Suprapubic skin (tissue), 4 donors: ENCODE results near the gene CBFA2T2. TPM values are rescaled to one million over a fixed set of nuclear protein-coding genes. Genes with fewer than 3 reads are reported as not detected.
"Not testable (repeated sequence)": the region's sequence is repeated elsewhere in the genome, so short reads cannot be mapped to it uniquely, and the experiment has no call there.

Experiments
- DNase-seq, 2 donors: peaks; one replicate each; pipeline ENCODE4 v3.0.0-alpha.2; 2019; ENCODE audit warnings: low spot score in 2 of 2
- H3K27ac ChIP-seq: fragments of 200-600 bp; sonication (generic); one replicate; pipeline ENCODE4 v1.5.1; 2019
- H3K27me3 ChIP-seq: fragments of 200-600 bp; sonication (generic); one replicate; pipeline ENCODE4 v1.5.1; 2019
- H3K36me3 ChIP-seq: fragments of 200-600 bp; sonication (generic); one replicate; pipeline ENCODE4 v1.5.1; 2019
- H3K4me1 ChIP-seq: fragments of 200-600 bp; sonication (generic); one replicate; pipeline ENCODE4 v1.5.1; 2019
- H3K4me3 ChIP-seq: fragments of 200-600 bp; sonication (generic); one replicate; pipeline ENCODE4 v1.5.1; 2019; ENCODE audit warnings: mild to moderate bottlenecking
- H3K9me3 ChIP-seq: fragments of 200-600 bp; sonication (generic); one replicate; pipeline ENCODE4 v1.5.1; 2019
- EP300 ChIP-seq: sonication (generic); formaldehyde crosslinking; IDR thresholded peaks from one replicate; pipeline ENCODE4 v1.6.1; 2017; ENCODE audit warnings: antibody characterized with exemption
- POLR2A ChIP-seq, 2 donors: fragments of 450-650 bp; IDR thresholded peaks; one replicate each; pipeline ENCODE4 v1.6.1; 2017; ENCODE audit warnings: antibody characterized with exemption in 2 of 2, mild to moderate bottlenecking in 2 of 2, moderate library complexity in 2 of 2
- POLR2AphosphoS5 ChIP-seq, 3 donors: sonication (generic); formaldehyde crosslinking; IDR thresholded peaks; one replicate each; pipeline ENCODE4 v1.6.1; 2017; ENCODE audit warnings: antibody characterized with exemption in 3 of 3
- WGBS: methylation state at CpG from one replicate; pipeline ENCODE4 v1.1.5; 2018; 5-methylcytosine and 5-hydroxymethylcytosine counted together
- total RNA-seq, 4 donors: library from RNA; depleted of rRNA; stranded (reverse); fragments of >200 nt; gene quantifications; one replicate each; pipeline ENCODE4 v1.1.0, GENCODE V29; 2016
- TF ChIP-seq, protein P1 (sequence below), 2 donors: fragments of 200-600 bp in 1 of 2; fragments of 450-650 bp in 1 of 2; sonication (generic) in 1 of 2; IDR thresholded peaks; one replicate each; pipeline ENCODE4 v1.5.1; 2016 to 2019; ENCODE audit warnings: antibody characterized with exemption in 2 of 2, mild to moderate bottlenecking in 1 of 2, moderate library complexity in 1 of 2

Gene CBFA2T2
- total RNA-seq, 4 donors from 2014 or later = 20.9 to 36.7 (median 26.1) TPM

- peaks cover 21% of the 10 kb centered on the region for H3K4me1 ChIP-seq
- no peak overlapping the region for H3K4me3 ChIP-seq
- 95% methylated on average over 3 of the region's 3 CpGs for WGBS
- H3K27ac ChIP-seq = no peak overlapping the region
- no peaks in the 10 kb centered on the region for H3K27me3 ChIP-seq
- TF ChIP-seq POLR2AphosphoS5 (IDR thresholded peaks at IDR 0.05) = no peak
- TF ChIP-seq POLR2A (IDR thresholded peaks at IDR 0.05) = no peak
- TF ChIP-seq, protein P1, sequence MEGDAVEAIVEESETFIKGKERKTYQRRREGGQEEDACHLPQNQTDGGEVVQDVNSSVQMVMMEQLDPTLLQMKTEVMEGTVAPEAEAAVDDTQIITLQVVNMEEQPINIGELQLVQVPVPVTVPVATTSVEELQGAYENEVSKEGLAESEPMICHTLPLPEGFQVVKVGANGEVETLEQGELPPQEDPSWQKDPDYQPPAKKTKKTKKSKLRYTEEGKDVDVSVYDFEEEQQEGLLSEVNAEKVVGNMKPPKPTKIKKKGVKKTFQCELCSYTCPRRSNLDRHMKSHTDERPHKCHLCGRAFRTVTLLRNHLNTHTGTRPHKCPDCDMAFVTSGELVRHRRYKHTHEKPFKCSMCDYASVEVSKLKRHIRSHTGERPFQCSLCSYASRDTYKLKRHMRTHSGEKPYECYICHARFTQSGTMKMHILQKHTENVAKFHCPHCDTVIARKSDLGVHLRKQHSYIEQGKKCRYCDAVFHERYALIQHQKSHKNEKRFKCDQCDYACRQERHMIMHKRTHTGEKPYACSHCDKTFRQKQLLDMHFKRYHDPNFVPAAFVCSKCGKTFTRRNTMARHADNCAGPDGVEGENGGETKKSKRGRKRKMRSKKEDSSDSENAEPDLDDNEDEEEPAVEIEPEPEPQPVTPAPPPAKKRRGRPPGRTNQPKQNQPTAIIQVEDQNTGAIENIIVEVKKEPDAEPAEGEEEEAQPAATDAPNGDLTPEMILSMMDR (IDR thresholded peaks at IDR 0.05) = no peak
- H3K36me3 ChIP-seq = no peaks in the 10 kb centered on the region
- no peaks in the 10 kb centered on the region for H3K9me3 ChIP-seq
- no peak for DNase-seq
Observed at GRCh38 chr20:33556246-33556645, 66.3 kb downstream of the CBFA2T2 start.

DNA sequence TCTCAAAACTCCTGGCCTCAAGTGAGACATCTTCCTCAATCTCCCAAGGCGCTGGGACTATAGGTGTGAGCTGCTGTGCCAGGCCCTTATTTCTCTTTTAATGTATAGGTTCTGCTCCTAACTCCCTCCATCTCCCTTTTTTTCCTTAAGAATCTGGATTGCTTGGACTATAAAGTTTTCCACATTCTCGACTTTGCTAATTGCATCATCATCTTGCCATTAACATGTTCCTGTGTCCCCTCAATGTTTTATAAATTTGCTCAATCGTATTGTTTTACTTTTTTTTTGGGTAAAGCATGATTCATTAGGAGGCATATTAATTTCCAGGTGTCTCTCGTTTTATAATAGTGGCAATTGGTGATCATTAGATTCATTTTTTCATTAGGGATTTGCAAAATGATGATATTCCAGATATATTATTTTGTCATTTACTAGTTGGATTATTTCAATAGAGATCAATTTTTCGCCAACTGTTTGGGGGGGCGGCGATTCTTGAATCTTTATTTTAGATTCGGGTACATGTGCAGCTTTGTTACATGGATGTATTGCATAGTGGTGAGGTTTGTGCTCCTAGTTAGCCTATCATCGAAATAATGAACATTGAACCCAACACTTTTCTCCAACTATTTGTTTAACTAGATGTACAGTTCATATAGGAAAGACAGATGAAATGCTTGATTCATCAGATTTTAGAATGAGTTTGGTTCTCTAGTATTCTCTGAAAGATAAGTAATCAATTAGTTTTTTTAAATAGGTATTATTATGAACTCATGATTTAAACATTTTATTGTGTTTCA, 68.7 kb downstream of the CBFA2T2 start:
- H3K27ac ChIP-seq = no peak overlapping the region
- H3K27me3 ChIP-seq = no peaks in the 10 kb centered on the region
- peaks cover 40% of the 10 kb centered on the region for H3K4me1 ChIP-seq
- TF ChIP-seq, protein P1 (IDR thresholded peaks at IDR 0.05) = no peak
- TF ChIP-seq POLR2A (IDR thresholded peaks at IDR 0.05) (no peak), EP300 (no peak), POLR2AphosphoS5 (IDR thresholded peaks at IDR 0.05) (no peak)
- no peak for DNase-seq
- H3K9me3 ChIP-seq = no peaks in the 10 kb centered on the region
- no peaks in the 10 kb centered on the region for H3K36me3 ChIP-seq
- H3K4me3 ChIP-seq = no peak overlapping the region
- 89% methylated on average over 9 of the region's 9 CpGs for WGBS

DNA sequence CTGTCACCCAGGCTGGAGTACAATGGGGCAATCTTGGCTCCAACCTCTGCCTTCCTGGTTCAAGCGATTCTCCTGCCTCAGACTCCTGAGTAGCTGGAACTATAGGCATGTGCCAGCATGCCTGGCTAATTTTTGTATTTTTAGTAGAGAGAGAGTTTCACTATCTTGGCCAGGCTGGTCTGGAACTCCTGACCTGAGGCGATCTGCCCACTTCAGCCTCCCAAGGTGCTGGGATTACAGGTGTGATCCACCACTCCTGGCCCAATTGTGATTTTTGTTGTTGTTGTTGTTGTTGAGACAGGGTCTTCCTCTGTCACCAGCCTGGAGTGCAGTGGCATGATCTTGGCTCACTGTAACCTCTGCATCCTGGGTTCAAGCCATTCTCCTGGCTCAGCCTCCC, 69.3 kb downstream of the CBFA2T2 start:
- no peak for TF ChIP-seq EP300
- TF ChIP-seq, protein P1 (IDR thresholded peaks at IDR 0.05) = no peak
- no peak for TF ChIP-seq POLR2A (IDR thresholded peaks at IDR 0.05)
- TF ChIP-seq POLR2AphosphoS5 (IDR thresholded peaks at IDR 0.05) = no peak
- Histone ChIP-seq H3K36me3 (no peaks in the 10 kb centered on the region), H3K27ac (no peak overlapping the region), H3K9me3 (no peaks in the 10 kb centered on the region), H3K4me1 (peaks cover 44% of the 10 kb centered on the region), H3K4me3 (no peak overlapping the region), H3K27me3 (no peaks in the 10 kb centered on the region)
- WGBS = 77% methylated on average over 2 of the region's 2 CpGs
- no peak for DNase-seq

- no peak for DNase-seq
- WGBS = 76% methylated on average over 2 of the region's 2 CpGs
- H3K4me3 ChIP-seq = no peak overlapping the region
- H3K4me1 ChIP-seq = peaks cover 38% of the 10 kb centered on the region
- H3K27me3 ChIP-seq = no peaks in the 10 kb centered on the region
- H3K9me3 ChIP-seq = no peaks in the 10 kb centered on the region
- no peaks in the 10 kb centered on the region for H3K36me3 ChIP-seq
- TF ChIP-seq POLR2AphosphoS5 (IDR thresholded peaks at IDR 0.05) (no peak), POLR2A (IDR thresholded peaks at IDR 0.05) (no peak), EP300 (no peak)
- TF ChIP-seq, protein P1 (IDR thresholded peaks at IDR 0.05) = no peak
- H3K27ac ChIP-seq = no peak overlapping the region
Observed at GRCh38 chr20:33560026-33560425, 70.1 kb downstream of the CBFA2T2 start.

GRCh38 chr20:33561053-33561452, 71.2 kb downstream of the CBFA2T2 start:
- not testable (repeated sequence) for H3K9me3 ChIP-seq, H3K4me3 ChIP-seq, H3K36me3 ChIP-seq, DNase-seq, H3K27me3 ChIP-seq, H3K27ac ChIP-seq
- peaks cover 28% of the 10 kb centered on the region for H3K4me1 ChIP-seq
- 91% methylated on average over 6 of the region's 6 CpGs for WGBS
